ENCODE data around the gene NPFF. TPM values are rescaled to one million over a fixed set of nuclear protein-coding genes. Genes with fewer than 3 reads are reported as not detected.
A peak's percentile ranks its signal among the peaks of the same experiment; 100 is the strongest.

The NPFF gene
- total RNA-seq, 2 donors from 2014 or later: not detected

DNA sequence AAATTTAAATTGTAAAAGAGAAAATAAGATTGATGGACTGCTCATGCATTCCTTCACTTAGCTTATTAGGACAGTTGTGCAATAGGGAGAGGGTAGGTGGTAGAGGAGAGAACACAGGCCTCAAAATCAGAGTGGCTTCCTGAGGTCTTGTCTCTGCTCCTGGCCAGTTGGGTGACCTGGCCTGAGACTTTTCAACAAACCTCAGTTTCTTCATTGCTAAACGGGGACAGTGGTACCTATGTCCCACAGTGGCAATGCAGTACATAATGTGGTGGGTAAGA, 10.6 kb downstream of the NPFF start:
- intact Hi-C loops (cut with DNase I): no loop called here
- Histone ChIP-seq H3K4me1 (replicated peaks) (peaks cover 5% of the 10 kb centered on the region), H3K9me3 (no peaks in the 10 kb centered on the region), H3K4me3 (no peak overlapping the region), H3K27ac (no peak overlapping the region), H3K36me3 (no peaks in the 10 kb centered on the region), H3K27me3 (replicated peaks; ENCODE audit: insufficient read depth) (no peaks in the 10 kb centered on the region)
- TF ChIP-seq POLR2A (IDR thresholded peaks at IDR 0.05): no peak
- TF ChIP-seq, protein P1, sequence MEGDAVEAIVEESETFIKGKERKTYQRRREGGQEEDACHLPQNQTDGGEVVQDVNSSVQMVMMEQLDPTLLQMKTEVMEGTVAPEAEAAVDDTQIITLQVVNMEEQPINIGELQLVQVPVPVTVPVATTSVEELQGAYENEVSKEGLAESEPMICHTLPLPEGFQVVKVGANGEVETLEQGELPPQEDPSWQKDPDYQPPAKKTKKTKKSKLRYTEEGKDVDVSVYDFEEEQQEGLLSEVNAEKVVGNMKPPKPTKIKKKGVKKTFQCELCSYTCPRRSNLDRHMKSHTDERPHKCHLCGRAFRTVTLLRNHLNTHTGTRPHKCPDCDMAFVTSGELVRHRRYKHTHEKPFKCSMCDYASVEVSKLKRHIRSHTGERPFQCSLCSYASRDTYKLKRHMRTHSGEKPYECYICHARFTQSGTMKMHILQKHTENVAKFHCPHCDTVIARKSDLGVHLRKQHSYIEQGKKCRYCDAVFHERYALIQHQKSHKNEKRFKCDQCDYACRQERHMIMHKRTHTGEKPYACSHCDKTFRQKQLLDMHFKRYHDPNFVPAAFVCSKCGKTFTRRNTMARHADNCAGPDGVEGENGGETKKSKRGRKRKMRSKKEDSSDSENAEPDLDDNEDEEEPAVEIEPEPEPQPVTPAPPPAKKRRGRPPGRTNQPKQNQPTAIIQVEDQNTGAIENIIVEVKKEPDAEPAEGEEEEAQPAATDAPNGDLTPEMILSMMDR (IDR thresholded peaks at IDR 0.05): no peak
- TF ChIP-seq POLR2AphosphoS5 (IDR thresholded peaks at IDR 0.05): no peak
- no peak for DNase-seq (ENCODE audit: low spot score)
- WGBS: 88% methylated on average over 1 of the region's 1 CpG

DNA sequence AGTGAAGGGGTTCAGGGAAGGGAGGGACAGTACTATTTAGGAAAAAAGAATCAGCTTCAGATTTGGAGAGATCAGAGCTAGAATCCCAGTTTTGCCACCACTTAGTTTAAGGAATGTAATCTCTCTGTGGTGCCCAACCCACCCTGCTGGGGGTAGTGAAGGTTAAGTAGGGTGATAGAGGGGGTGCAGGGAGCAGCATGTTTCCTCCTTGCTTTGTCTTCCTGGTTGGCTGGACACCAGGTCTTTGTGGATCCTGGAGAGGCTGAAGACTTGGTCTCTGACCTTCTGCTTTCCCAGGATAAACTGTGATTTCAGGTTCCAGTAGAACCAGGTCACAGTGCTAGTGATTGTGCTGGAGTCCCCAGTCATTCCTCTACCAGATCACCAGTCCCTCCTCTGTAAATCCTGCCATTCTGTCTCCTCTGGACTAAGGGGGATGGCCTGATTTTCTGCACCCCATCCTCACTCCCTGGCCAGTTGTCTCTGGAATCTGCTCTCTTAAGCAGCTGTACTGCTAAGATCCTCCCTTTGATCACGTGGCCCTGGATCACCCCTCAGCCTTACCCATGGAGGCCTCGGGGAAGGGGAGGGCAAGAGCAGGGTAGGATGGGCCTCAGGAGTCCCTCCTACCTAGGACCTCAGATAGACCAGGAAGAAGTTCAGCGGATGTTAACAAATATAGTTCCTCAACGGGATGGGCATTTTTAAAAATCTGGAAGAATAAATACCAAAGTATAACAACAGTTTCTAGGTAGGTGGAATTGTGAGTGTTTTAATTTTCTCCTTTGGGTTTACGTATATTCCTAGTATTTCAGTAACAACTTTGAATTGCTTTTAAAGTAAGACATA, 11.2 kb downstream of the NPFF start:
- TF ChIP-seq, protein P1 (IDR thresholded peaks at IDR 0.05): no peak
- TF ChIP-seq POLR2AphosphoS5 (IDR thresholded peaks at IDR 0.05) (peak; percentile 22), POLR2A (IDR thresholded peaks at IDR 0.05) (no peak)

DNA sequence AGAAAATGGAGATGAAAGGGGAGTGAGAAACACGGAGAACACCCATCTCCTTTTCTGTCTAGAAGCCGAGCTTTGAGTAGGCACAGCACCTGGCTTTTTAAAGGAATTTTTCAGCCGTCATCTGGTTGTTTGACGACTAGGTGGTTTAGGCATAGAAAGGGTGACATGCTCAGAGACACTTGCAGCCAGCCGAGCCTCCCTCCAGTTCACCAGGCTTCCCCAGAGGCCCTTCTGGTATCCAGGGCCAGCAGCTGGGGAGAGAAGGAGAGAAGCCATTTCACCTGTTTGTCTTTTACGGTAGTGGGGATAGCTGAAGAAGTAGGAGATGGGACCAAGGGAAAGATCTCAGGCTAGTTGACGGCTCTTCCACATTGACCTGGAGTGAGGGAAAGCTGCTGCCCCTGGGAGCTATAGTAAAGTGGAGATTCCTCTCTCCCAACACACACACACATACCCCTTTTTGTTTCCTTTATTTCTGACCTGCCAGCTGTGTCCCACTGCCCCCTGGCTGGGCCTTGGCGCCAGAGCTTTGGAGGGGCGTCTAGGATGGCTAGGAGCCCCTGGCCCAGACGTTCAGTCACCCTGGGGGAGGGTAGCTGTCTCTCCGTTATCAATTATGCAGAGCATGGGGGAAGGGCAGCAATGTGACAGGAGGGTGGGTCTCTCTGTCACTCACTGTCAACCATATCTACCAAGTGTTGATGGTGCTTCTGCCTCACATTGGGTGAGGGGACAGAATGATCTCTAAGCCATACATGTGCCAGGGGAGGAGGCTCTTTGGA, 13.5 kb downstream of the NPFF start:
- Histone ChIP-seq H3K27me3 (replicated peaks; ENCODE audit: insufficient read depth) (no peaks in the 10 kb centered on the region), H3K4me1 (replicated peaks) (peaks cover 4% of the 10 kb centered on the region), H3K27ac (peak overlapping the region; percentile 84 to 89), H3K36me3 (no peaks in the 10 kb centered on the region), H3K4me3 (peak overlapping the region; percentile 50 to 58), H3K9me3 (no peaks in the 10 kb centered on the region)
- no peak for DNase-seq (ENCODE audit: low spot score)
- intact Hi-C loops (cut with DNase I): no loop called here
- WGBS: 23% methylated on average over 11 of the region's 11 CpGs
- TF ChIP-seq, protein P1 (IDR thresholded peaks at IDR 0.05): no peak
- TF ChIP-seq POLR2A (IDR thresholded peaks at IDR 0.05) (no peak), POLR2AphosphoS5 (IDR thresholded peaks at IDR 0.05) (no peak)

More for the DNA sequence above, 11.2 kb downstream of the NPFF start:
- no peak for DNase-seq (ENCODE audit: low spot score)
- Histone ChIP-seq H3K4me3 (no peak overlapping the region), H3K27ac (no peak overlapping the region), H3K4me1 (replicated peaks) (peaks cover 4% of the 10 kb centered on the region), H3K36me3 (no peaks in the 10 kb centered on the region), H3K27me3 (replicated peaks; ENCODE audit: insufficient read depth) (no peaks in the 10 kb centered on the region), H3K9me3 (no peaks in the 10 kb centered on the region)
- intact Hi-C loops (cut with DNase I): no loop called here
- 48% methylated on average over 5 of the region's 5 CpGs for WGBS

DNA sequence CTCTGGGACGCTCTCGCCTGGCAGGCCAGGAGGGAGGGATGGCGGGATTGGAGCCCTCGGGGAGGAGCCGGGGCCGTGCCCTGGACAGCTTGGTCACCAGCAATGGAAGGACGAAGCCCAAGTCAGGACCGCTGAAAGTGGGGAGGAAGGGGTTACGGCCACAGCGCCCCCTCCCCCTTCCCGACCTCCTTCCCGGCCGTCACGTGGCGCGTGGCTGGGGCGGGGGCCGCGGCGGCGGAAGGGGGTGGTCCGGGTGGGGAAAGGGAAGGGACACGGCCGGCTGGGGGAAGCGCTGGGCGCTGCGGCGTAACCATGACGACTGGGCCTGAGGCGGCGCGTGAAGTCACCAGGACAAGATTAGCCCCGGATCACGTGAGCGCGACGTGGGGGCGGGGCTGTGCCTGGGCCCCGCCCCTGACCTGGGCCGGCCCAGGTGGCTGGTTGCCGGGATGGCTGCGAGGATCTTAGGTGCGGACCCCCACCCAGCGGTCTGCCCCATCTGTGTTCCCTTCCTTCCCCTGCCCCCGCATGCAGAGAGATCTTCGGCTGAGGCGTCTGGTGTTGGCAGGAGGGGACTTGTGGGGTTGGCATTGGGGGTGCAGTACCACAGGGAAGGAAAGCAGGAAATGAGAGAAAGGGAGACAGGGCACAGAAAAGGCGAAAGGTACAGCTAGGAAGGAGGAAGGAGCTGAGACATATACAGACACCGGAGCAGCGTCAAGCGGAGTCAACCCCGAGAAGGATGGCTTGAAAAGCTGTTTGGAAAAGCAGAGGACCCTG, 14.3 kb downstream of the NPFF start:
- Histone ChIP-seq H3K4me3 (peak overlapping the region; percentile 50 to 58), H3K9me3 (no peaks in the 10 kb centered on the region), H3K27me3 (replicated peaks; ENCODE audit: insufficient read depth) (no peaks in the 10 kb centered on the region), H3K27ac (peak overlapping the region; percentile 84 to 89), H3K4me1 (replicated peaks) (peaks cover 4% of the 10 kb centered on the region), H3K36me3 (no peaks in the 10 kb centered on the region)
- intact Hi-C loops (cut with DNase I): no loop called here
- peak; percentile 92 for DNase-seq (ENCODE audit: low spot score)
- TF ChIP-seq POLR2AphosphoS5 (IDR thresholded peaks at IDR 0.05) (peak; percentile 88), POLR2A (IDR thresholded peaks at IDR 0.05) (peak; percentile 93)
- TF ChIP-seq, protein P1 (IDR thresholded peaks at IDR 0.05): no peak
- 2% methylated on average over 44 of the region's 52 CpGs for WGBS
